K562 (cell line): ENCODE results near the gene XPO6. TPM values are rescaled to one million over a fixed set of nuclear protein-coding genes. Genes with fewer than 3 reads are reported as not detected.

Source experiments
- MYBL2 ChIP-seq, 2 experiments: fragments of 450-650 bp in 1 of 2; sonication (generic) in 1 of 2; formaldehyde crosslinking in 1 of 2; IDR thresholded peaks; 2 replicates each; pipeline versions ENCODE4 v1.6.1 to v1.8.1; 2017 to 2022; ENCODE audit warnings: borderline replicate concordance in 1 of 2, inconsistent platforms in 1 of 2, low read depth in 1 of 2, mild to moderate bottlenecking in 1 of 2, missing genetic modification reagents in 1 of 2, moderate library complexity in 1 of 2
- polyA plus RNA-seq, 8 experiments: library from polyadenylated mRNA; depleted of rRNA in 4 of 8; stranded (reverse) in 5 of 8; unstranded in 3 of 8; fragments of >200 nt; fragmentation: Nextera tagmentation in 2 of 8; fragmentation: Illumina TruSeq in 1 of 8; extraction: Ambion mirVana in 2 of 8; extraction: Trizol in 1 of 8; gene quantifications; 2 replicates each; pipeline versions ENCODE4 v1.2.1 to v1.2.3, GENCODE V29; 2011 to 2014; ENCODE audit warnings: inconsistent platforms in 1 of 8, missing spikeins in 1 of 8
- total RNA-seq, 7 experiments: library from RNA; depleted of rRNA in 6 of 7; stranded (reverse); fragments of >200 nt in 6 of 7; fragmentation: Illumina TruSeq in 2 of 7; extraction: Trizol in 2 of 7; gene quantifications; 2 replicates each; pipeline versions ENCODE4 v1.2.1 to v1.2.3, GENCODE V29; 2011 to 2021; ENCODE audit warnings: low replicate concordance in 1 of 7
- TF ChIP-seq, protein P1 (sequence below): fragments of 450-650 bp; IDR thresholded peaks from 2 replicates; pipeline ENCODE4 v1.6.1; 2016; ENCODE audit warnings: mild to moderate bottlenecking, moderate library complexity
- TF ChIP-seq, protein P2 (sequence below): fragments of 450-650 bp; formaldehyde crosslinking; IDR thresholded peaks from 2 replicates; pipeline ENCODE4 v1.4.0; 2020; ENCODE audit warnings: mild to moderate bottlenecking, mixed read lengths
- TF ChIP-seq, protein P3 (sequence below): fragments of 450-650 bp; IDR thresholded peaks from 2 replicates; pipeline ENCODE4 v1.6.1; 2018; ENCODE audit not compliant: partially characterized antibody
- TF ChIP-seq, protein P4 (sequence below): IDR thresholded peaks from 2 replicates; pipeline ENCODE4 v1.6.1; 2011; ENCODE audit warnings: borderline replicate concordance, low read depth, mild to moderate bottlenecking, moderate library complexity, low read length; ENCODE audit not compliant: insufficient read depth, poor library complexity, severe bottlenecking

The XPO6 gene
- total and polyA plus RNA-seq, 9 of the 15 experiments (the other 6 are each of a cell fraction or from before 2014, with no cell fraction given), result 11.2 to 196 (median 119) TPM

DNA sequence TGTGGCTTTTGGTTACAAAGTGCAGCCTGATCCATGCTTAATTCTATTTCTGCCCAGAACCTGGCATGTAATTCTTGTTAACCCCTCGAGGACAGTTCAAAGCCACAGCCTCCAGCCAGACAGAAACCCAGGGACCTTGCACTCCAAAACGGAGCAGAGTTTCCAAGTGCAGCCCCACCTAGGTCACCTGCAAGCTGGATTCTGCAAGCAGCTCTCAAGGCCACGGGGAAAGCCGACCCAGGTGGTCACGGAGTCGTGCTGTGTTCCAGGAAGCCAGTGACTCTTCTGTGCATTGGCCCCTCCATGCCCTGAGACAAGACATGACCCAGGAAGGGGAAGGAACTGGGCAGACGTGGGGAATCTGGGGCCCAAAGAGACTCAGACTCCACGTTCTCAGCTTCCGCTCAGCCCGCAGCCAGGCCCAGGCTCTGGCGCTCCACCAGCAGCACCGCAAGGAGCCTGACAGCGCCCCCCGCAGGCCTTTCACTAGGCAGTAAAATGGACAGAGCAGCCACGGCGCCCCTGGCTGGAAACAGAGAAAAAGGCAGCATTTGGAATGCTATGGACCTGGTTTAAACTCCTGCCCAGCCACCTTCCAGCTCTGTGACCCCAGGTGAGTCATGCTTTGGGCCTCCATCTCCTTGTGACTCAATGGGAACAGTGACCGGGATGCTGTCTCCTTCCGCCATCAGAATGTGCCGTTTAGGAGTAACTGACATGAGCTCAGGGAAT lies 121.0 kb downstream of the XPO6 start (continued):
- TF ChIP-seq, protein P1, sequence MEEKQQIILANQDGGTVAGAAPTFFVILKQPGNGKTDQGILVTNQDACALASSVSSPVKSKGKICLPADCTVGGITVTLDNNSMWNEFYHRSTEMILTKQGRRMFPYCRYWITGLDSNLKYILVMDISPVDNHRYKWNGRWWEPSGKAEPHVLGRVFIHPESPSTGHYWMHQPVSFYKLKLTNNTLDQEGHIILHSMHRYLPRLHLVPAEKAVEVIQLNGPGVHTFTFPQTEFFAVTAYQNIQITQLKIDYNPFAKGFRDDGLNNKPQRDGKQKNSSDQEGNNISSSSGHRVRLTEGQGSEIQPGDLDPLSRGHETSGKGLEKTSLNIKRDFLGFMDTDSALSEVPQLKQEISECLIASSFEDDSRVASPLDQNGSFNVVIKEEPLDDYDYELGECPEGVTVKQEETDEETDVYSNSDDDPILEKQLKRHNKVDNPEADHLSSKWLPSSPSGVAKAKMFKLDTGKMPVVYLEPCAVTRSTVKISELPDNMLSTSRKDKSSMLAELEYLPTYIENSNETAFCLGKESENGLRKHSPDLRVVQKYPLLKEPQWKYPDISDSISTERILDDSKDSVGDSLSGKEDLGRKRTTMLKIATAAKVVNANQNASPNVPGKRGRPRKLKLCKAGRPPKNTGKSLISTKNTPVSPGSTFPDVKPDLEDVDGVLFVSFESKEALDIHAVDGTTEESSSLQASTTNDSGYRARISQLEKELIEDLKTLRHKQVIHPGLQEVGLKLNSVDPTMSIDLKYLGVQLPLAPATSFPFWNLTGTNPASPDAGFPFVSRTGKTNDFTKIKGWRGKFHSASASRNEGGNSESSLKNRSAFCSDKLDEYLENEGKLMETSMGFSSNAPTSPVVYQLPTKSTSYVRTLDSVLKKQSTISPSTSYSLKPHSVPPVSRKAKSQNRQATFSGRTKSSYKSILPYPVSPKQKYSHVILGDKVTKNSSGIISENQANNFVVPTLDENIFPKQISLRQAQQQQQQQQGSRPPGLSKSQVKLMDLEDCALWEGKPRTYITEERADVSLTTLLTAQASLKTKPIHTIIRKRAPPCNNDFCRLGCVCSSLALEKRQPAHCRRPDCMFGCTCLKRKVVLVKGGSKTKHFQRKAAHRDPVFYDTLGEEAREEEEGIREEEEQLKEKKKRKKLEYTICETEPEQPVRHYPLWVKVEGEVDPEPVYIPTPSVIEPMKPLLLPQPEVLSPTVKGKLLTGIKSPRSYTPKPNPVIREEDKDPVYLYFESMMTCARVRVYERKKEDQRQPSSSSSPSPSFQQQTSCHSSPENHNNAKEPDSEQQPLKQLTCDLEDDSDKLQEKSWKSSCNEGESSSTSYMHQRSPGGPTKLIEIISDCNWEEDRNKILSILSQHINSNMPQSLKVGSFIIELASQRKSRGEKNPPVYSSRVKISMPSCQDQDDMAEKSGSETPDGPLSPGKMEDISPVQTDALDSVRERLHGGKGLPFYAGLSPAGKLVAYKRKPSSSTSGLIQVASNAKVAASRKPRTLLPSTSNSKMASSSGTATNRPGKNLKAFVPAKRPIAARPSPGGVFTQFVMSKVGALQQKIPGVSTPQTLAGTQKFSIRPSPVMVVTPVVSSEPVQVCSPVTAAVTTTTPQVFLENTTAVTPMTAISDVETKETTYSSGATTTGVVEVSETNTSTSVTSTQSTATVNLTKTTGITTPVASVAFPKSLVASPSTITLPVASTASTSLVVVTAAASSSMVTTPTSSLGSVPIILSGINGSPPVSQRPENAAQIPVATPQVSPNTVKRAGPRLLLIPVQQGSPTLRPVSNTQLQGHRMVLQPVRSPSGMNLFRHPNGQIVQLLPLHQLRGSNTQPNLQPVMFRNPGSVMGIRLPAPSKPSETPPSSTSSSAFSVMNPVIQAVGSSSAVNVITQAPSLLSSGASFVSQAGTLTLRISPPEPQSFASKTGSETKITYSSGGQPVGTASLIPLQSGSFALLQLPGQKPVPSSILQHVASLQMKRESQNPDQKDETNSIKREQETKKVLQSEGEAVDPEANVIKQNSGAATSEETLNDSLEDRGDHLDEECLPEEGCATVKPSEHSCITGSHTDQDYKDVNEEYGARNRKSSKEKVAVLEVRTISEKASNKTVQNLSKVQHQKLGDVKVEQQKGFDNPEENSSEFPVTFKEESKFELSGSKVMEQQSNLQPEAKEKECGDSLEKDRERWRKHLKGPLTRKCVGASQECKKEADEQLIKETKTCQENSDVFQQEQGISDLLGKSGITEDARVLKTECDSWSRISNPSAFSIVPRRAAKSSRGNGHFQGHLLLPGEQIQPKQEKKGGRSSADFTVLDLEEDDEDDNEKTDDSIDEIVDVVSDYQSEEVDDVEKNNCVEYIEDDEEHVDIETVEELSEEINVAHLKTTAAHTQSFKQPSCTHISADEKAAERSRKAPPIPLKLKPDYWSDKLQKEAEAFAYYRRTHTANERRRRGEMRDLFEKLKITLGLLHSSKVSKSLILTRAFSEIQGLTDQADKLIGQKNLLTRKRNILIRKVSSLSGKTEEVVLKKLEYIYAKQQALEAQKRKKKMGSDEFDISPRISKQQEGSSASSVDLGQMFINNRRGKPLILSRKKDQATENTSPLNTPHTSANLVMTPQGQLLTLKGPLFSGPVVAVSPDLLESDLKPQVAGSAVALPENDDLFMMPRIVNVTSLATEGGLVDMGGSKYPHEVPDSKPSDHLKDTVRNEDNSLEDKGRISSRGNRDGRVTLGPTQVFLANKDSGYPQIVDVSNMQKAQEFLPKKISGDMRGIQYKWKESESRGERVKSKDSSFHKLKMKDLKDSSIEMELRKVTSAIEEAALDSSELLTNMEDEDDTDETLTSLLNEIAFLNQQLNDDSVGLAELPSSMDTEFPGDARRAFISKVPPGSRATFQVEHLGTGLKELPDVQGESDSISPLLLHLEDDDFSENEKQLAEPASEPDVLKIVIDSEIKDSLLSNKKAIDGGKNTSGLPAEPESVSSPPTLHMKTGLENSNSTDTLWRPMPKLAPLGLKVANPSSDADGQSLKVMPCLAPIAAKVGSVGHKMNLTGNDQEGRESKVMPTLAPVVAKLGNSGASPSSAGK, result no peak
- TF ChIP-seq MYBL2 (IDR thresholded peaks at IDR 0.05; ENCODE audit: low read depth) (no peak), MYBL2 (CRISPR knock-in tag; IDR thresholded peaks at IDR 0.05; ENCODE audit: borderline replicate concordance) (no peak)
- TF ChIP-seq, protein P2, sequence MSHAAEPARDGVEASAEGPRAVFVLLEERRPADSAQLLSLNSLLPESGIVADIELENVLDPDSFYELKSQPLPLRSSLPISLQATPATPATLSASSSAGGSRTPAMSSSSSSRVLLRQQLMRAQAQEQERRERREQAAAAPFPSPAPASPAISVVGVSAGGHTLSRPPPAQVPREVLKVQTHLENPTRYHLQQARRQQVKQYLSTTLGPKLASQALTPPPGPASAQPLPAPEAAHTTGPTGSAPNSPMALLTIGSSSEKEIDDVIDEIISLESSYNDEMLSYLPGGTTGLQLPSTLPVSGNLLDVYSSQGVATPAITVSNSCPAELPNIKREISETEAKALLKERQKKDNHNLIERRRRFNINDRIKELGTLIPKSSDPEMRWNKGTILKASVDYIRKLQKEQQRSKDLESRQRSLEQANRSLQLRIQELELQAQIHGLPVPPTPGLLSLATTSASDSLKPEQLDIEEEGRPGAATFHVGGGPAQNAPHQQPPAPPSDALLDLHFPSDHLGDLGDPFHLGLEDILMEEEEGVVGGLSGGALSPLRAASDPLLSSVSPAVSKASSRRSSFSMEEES (CRISPR knock-in tag), result no peak
- TF ChIP-seq, protein P3, sequence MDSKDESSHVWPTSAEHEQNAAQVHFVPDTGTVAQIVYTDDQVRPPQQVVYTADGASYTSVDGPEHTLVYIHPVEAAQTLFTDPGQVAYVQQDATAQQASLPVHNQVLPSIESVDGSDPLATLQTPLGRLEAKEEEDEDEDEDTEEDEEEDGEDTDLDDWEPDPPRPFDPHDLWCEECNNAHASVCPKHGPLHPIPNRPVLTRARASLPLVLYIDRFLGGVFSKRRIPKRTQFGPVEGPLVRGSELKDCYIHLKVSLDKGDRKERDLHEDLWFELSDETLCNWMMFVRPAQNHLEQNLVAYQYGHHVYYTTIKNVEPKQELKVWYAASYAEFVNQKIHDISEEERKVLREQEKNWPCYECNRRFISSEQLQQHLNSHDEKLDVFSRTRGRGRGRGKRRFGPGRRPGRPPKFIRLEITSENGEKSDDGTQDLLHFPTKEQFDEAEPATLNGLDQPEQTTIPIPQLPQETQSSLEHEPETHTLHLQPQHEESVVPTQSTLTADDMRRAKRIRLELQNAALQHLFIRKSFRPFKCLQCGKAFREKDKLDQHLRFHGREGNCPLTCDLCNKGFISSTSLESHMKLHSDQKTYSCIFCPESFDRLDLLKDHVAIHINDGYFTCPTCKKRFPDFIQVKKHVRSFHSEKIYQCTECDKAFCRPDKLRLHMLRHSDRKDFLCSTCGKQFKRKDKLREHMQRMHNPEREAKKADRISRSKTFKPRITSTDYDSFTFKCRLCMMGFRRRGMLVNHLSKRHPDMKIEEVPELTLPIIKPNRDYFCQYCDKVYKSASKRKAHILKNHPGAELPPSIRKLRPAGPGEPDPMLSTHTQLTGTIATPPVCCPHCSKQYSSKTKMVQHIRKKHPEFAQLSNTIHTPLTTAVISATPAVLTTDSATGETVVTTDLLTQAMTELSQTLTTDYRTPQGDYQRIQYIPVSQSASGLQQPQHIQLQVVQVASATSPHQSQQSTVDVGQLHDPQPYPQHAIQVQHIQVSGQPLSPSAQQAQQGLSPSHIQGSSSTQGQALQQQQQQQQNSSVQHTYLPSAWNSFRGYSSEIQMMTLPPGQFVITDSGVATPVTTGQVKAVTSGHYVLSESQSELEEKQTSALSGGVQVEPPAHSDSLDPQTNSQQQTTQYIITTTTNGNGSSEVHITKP, result no peak
- TF ChIP-seq, protein P4, sequence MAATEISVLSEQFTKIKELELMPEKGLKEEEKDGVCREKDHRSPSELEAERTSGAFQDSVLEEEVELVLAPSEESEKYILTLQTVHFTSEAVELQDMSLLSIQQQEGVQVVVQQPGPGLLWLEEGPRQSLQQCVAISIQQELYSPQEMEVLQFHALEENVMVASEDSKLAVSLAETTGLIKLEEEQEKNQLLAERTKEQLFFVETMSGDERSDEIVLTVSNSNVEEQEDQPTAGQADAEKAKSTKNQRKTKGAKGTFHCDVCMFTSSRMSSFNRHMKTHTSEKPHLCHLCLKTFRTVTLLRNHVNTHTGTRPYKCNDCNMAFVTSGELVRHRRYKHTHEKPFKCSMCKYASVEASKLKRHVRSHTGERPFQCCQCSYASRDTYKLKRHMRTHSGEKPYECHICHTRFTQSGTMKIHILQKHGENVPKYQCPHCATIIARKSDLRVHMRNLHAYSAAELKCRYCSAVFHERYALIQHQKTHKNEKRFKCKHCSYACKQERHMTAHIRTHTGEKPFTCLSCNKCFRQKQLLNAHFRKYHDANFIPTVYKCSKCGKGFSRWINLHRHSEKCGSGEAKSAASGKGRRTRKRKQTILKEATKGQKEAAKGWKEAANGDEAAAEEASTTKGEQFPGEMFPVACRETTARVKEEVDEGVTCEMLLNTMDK, result peak; percentile 55
